Muscle layer of colon (tissue), 2 donors: ENCODE results near the gene RNF26.
A peak's percentile ranks its signal among the peaks of the same experiment; 100 is the strongest.

Experiments used
- H3K27ac ChIP-seq: one replicate; pipeline ENCODE4 v1.7.0; 2013; ENCODE audit warnings: low read depth, mild to moderate bottlenecking, low read length, moderate library complexity
- H3K27me3 ChIP-seq, 2 donors: one replicate each; pipeline ENCODE4 v1.7.0; 2013; ENCODE audit warnings: low read length in 2 of 2, mild to moderate bottlenecking in 2 of 2; ENCODE audit not compliant: insufficient read depth in 2 of 2, control insufficient read depth in 1 of 2
- H3K36me3 ChIP-seq: one replicate; pipeline ENCODE4 v1.7.0; 2013; ENCODE audit warnings: mild to moderate bottlenecking, low read length; ENCODE audit not compliant: insufficient read depth
- H3K4me1 ChIP-seq: one replicate; pipeline ENCODE4 v1.7.0; 2013; ENCODE audit warnings: mild to moderate bottlenecking, low read length; ENCODE audit not compliant: insufficient read depth
- H3K4me3 ChIP-seq, 2 donors: one replicate each; pipeline ENCODE4 v1.7.0; 2013; ENCODE audit warnings: low read length in 2 of 2, low read depth in 1 of 2, mild to moderate bottlenecking in 1 of 2, moderate library complexity in 1 of 2
- H3K9ac ChIP-seq: one replicate; pipeline ENCODE4 v1.7.0; 2013; ENCODE audit warnings: low read length
- H3K9me3 ChIP-seq: one replicate; pipeline ENCODE4 v1.7.0; 2013; ENCODE audit warnings: mild to moderate bottlenecking, low read length
- donor health status: abdominal sarcoma.
- donor health status: Adenocarcinoma of cecum.

RNF26 gene

GRCh38 chr11:119370486-119371046 lies 36.2 kb downstream of the RNF26 start:
- Histone ChIP-seq H3K27ac (no peak overlapping the region), H3K36me3 (no peaks in the 10 kb centered on the region), H3K9ac (peak overlapping the region; percentile 33), H3K4me1 (peaks cover 82% of the 10 kb centered on the region), H3K9me3 (no peaks in the 10 kb centered on the region), H3K4me3 (no peak overlapping the region), H3K27me3 (no peaks in the 10 kb centered on the region)

GRCh38 chr11:119371067-119371601 lies 36.8 kb downstream of the RNF26 start:
- Histone ChIP-seq H3K9ac (peak overlapping the region; percentile 33), H3K9me3 (no peaks in the 10 kb centered on the region), H3K27ac (no peak overlapping the region), H3K36me3 (no peaks in the 10 kb centered on the region), H3K27me3 (no peaks in the 10 kb centered on the region), H3K4me3 (no peak overlapping the region), H3K4me1 (peaks cover 83% of the 10 kb centered on the region)

GRCh38 chr11:119371778-119372182 lies 37.5 kb downstream of the RNF26 start:
- no peaks in the 10 kb centered on the region for H3K9me3 ChIP-seq
- H3K4me3 ChIP-seq = no peak overlapping the region
- no peak overlapping the region for H3K27ac ChIP-seq
- H3K36me3 ChIP-seq = no peaks in the 10 kb centered on the region
- peaks cover 82% of the 10 kb centered on the region for H3K4me1 ChIP-seq
- H3K9ac ChIP-seq = no peak overlapping the region
- no peaks in the 10 kb centered on the region for H3K27me3 ChIP-seq

GRCh38 chr11:119372260-119373058 lies 38.1 kb downstream of the RNF26 start:
- no peak overlapping the region for H3K4me3 ChIP-seq

GRCh38 chr11:119373059-119373920 lies 39.0 kb downstream of the RNF26 start:
- Histone ChIP-seq H3K9ac (no peak overlapping the region), H3K9me3 (no peaks in the 10 kb centered on the region), H3K27ac (no peak overlapping the region), H3K4me3 (no peak overlapping the region), H3K36me3 (no peaks in the 10 kb centered on the region), H3K4me1 (peaks cover 67% of the 10 kb centered on the region), H3K27me3 (no peaks in the 10 kb centered on the region)

More at GRCh38 chr11:119372260-119373058, 38.1 kb downstream of the RNF26 start:
- Histone ChIP-seq H3K9ac (no peak overlapping the region), H3K27ac (no peak overlapping the region), H3K27me3 (no peaks in the 10 kb centered on the region), H3K4me1 (peaks cover 75% of the 10 kb centered on the region), H3K36me3 (no peaks in the 10 kb centered on the region), H3K9me3 (no peaks in the 10 kb centered on the region)

GRCh38 chr11:119373921-119374631 lies 39.7 kb downstream of the RNF26 start:
- Histone ChIP-seq H3K27ac (no peak overlapping the region), H3K4me3 (no peak overlapping the region), H3K4me1 (peaks cover 59% of the 10 kb centered on the region), H3K27me3 (no peaks in the 10 kb centered on the region), H3K9me3 (no peaks in the 10 kb centered on the region), H3K9ac (peak overlapping the region; percentile 17), H3K36me3 (no peaks in the 10 kb centered on the region)

GRCh38 chr11:119374632-119375336 lies 40.5 kb downstream of the RNF26 start:
- H3K27ac ChIP-seq = peak overlapping the region; percentile 34
- peak overlapping the region; percentile 40 for H3K9ac ChIP-seq
- no peaks in the 10 kb centered on the region for H3K27me3 ChIP-seq
- H3K9me3 ChIP-seq = no peaks in the 10 kb centered on the region
- H3K36me3 ChIP-seq = no peaks in the 10 kb centered on the region
- no peak overlapping the region for H3K4me3 ChIP-seq
- H3K4me1 ChIP-seq = peaks cover 53% of the 10 kb centered on the region

- Histone ChIP-seq H3K27ac (peak overlapping the region; percentile 70), H3K9ac (peak overlapping the region; percentile 40), H3K9me3 (no peaks in the 10 kb centered on the region), H3K4me1 (peaks cover 45% of the 10 kb centered on the region), H3K27me3 (no peaks in the 10 kb centered on the region), H3K36me3 (no peaks in the 10 kb centered on the region), H3K4me3 (peak overlapping the region in 1 of 2 donors; percentile 19)
Observed at GRCh38 chr11:119375337-119376196, 41.2 kb downstream of the RNF26 start.

- Histone ChIP-seq H3K27me3 (no peaks in the 10 kb centered on the region), H3K4me1 (peaks cover 45% of the 10 kb centered on the region), H3K9ac (no peak overlapping the region), H3K27ac (peak overlapping the region; percentile 70), H3K36me3 (no peaks in the 10 kb centered on the region), H3K9me3 (no peaks in the 10 kb centered on the region), H3K4me3 (peak overlapping the region in 1 of 2 donors; percentile 19)
Observed at GRCh38 chr11:119376197-119376847, 42.0 kb downstream of the RNF26 start.
